Stimulated activated CD4-positive, alpha-beta T cell treated with anti-CD3 and anti-CD28 coated beads, TNF-alpha, amount 100 ng/mL, for 24 hours (primary cell): Measurements from ENCODE around the gene CASP2.
"Not testable (repeated sequence)": the region's sequence is repeated elsewhere in the genome, so short reads cannot be mapped to it uniquely, and the experiment has no call there.

Experiments
- DNase-seq, 3 experiments: peaks; one replicate each; pipeline ENCODE4 v3.0.0-alpha.2; 2020; ENCODE audit warnings: low read depth in 3 of 3

The CASP2 gene

DNA sequence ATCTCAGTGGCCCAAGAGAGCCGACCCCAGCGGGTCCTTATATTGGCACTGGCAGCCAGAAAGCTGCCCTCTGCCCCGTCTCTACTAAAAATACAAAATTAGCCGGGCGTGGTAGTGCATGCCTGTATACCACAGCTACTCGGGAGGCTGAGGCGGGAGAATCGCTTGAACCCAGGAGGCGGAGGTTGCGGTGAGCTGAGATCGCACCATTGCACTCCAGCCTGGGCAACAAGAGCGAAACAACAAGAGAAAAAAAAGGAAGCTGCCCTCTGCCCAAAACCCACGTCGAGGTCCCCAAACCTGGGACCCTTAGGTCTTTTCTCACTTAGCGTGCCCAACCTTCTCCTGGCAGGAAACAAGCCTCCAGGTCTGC, 24.0 kb upstream of the CASP2 start:
- not testable (repeated sequence) for DNase-seq

DNA sequence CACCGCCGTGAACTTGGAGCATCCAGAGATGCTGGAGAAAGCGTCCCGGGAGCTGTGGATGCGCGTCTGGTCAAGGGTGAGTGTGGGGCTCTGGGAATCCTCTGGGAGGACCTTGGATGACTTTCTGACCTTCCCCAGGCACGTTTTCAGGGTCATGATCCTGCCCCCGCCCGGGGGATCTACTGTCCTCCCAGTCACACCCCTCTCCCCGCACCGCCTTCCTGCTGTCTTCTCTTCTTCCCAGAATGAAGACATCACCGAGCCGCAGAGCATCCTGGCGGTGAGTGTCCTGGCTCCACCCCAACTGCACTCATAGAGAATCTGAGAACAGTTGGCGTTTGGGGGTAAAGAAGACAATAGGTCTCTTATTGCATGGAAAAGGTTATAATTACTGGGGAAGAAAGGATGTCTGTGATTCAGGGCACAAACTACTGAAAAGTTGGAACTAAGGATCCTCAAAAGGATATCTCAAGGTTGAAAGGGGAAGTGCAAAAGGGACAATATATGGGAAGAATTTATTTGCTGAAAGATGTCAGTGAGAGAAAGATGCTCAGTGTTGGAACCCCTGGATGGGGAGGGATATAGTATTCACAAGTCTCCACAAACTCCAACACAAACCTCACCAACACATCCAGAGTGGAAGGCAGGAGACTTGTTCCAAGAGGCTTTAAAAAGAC, 23.0 kb upstream of the CASP2 start:
- DNase-seq = no peak

DNA sequence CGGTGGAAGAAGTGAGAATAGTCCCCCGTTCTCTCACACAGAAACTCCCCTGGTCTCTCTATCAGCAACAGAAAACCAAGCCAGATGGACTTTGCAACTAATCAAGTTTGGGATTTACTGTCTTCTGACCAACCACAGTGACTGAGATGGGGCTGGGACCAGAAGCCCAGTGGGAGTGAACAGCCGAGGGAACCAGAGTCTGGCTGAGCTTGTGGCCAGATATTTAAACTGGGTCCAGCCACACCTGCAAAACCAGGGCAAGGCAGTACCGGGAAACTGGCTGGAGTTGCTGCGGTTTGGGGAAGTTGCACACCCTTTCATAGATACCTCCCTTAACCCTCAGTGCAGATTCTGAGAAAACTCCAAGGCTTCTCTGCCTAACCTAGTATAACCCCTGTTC, 18.9 kb upstream of the CASP2 start:
- DNase-seq = no peak

DNA sequence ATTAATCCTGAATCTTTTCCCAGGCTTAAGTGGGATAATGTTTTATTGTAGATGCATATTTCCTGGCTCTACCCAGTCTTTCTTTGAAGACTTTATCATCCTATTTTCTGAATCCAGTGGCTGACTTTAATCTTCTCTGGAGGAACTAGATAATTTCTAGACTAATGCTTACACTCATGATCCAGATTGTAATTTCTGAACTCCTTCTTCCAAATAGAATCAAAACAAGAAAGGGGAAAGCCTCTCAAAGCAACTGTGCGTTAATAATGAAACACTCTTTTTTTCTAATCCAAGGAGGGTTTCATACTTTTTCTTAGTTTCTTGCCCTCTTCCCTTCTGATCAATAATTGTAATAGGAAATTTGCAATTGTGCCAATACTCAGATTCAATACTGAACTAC, 16.9 kb upstream of the CASP2 start:
- no peak for DNase-seq

DNA sequence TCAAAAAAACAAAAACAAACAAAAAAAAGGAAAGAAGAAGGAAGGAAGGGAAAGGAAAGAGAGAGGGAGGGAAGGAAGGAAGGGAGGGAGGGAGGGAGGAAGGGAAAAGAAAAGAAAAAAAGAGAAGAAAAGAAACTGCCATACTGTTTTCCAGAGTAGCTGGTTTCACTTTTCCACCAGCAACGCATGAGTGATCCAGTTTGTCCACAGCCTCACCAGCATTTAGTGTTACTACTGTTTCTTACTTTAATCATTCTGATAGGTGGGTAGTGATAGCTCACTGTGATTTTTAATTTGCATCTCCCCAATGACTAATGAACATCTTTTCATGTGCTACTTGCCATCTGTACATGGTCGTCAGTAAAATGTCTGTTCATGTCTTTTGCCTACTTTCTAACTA, 15.3 kb upstream of the CASP2 start:
- no peak for DNase-seq

DNA sequence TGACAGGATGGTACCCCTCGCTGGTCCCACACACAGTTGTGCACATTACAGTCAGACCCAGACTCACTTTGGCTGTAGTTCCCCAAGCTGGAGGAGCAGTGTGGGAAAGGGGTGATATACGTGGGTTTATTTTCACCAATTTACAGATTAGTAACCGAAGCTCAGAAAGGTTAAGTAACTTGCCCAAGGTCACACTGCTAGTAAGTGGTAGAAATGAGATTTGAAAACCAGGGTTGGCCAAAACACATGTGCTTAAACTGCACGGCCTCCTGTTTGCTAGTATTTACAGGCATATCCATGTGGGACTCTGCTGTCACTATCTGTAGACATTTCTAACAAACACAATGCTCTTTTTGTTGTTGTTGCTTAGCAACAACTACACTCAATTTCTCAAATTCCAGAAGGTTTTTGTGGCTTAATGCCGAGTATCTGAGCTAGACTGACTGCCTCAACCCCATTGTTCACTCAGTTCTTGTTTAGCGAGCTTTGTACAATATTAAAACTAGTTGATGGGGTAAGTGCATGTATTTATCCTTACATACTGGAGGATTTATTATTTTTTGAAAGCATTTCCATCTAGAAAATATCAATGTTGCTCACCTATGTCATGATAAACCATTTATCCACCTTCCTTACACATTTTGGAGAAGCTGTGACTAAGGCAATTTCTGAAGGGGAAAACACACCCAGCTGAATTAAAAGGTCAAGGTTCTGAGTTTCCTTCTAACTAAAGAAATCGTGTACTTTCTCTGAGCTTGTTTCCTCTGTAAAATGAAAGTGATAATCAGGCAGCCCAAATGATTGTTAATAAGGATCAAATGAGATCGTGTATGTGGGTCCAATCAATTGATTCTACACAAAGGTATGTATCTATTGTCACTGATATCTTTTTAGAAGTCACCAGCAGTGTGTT, 8.7 kb upstream of the CASP2 start:
- DNase-seq = no peak

DNA sequence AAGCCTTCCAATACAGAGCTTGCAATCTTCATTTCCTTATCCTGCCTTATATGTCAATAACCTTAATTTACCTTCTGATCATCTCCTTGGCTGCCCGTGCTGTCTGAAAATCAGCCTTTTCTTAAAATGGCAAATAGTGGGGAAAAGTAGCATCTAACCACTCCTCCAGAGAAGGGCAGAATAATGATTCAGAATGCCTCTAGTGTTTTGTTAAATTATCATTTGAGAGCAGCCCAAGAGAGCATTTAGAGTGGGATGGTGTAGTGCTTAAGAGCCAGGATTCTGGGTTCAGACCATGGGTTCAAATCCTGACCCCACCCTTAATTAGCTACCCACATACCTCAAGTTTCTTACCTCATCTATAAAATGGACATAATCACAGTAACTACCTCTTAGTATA, 8.0 kb upstream of the CASP2 start:
- no peak for DNase-seq

DNA sequence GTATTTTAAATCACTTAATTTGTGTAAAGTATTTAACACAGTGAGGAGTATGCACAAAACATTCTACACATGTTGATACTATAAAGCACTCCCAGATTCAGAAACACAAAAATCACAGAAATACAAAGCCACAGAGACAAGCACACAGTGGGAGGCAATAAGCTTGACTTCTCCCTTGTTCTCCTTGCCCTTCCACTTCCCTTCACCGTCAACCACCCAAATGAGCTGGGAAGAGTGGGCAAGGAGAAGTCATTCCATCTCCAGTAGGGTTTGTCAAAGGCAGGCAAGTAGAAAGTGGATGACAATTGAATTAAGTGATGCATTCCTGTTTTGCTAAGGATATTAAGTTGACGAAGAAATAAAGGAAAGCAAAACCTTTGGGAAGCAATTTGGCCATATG, 7.6 kb upstream of the CASP2 start:
- DNase-seq = no peak

DNA sequence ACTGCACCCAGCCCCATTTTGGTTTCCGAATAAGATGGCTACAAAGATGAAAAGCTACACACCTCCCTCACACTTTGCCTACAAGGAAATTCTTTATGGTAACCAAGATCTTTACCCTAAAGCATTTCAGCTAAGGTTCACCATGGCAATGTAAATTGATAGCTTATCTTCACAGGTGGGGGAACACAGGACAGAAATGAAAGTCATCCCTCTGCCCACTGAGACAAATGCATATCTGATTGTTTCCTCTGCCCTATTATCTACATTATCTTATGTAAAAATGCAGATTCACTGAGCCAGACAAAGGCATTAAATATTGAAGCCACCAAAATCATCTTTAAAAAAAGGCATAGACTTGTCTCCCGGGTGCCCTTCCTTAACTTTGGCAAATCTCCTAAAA, 6.6 kb upstream of the CASP2 start:
- no peak for DNase-seq

DNA sequence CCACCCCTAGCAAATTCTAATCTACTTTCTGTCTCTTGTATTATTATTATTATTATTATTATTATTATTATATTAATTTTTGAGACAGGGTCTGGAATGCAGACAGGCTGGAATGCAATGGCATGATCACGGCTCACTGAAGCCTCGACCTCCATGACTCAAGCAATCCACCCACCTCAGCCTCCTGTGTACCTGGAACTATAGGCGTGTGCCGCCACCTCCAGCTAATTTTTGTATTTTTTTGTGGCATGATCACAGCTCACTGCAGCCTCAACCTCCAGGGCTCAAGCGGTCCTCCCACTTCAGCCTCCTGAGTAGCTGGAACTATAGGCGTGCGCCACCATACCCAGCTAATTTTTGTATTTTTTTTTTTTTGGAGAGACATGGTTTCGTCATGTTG, 6.0 kb upstream of the CASP2 start:
- DNase-seq = no peak

DNA sequence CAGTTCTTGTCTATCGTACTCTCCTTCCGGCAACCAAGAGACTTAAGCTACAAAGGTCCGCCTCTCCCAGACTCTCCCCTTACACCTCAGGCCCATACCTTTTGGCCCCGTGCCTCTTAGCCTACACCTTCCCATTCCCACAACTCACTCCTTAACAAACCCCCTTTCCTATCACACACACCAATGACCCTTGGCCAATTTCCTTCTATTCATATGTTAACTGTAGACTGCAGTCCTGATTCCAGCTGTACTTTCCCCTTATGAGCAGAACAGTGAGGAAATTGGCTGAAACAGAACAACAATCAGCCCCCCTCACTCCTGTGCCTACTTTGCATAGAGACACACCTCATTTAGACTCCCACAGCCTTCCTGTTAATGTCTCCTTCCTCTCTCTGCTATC, 4.8 kb upstream of the CASP2 start:
- no peak for DNase-seq

DNA sequence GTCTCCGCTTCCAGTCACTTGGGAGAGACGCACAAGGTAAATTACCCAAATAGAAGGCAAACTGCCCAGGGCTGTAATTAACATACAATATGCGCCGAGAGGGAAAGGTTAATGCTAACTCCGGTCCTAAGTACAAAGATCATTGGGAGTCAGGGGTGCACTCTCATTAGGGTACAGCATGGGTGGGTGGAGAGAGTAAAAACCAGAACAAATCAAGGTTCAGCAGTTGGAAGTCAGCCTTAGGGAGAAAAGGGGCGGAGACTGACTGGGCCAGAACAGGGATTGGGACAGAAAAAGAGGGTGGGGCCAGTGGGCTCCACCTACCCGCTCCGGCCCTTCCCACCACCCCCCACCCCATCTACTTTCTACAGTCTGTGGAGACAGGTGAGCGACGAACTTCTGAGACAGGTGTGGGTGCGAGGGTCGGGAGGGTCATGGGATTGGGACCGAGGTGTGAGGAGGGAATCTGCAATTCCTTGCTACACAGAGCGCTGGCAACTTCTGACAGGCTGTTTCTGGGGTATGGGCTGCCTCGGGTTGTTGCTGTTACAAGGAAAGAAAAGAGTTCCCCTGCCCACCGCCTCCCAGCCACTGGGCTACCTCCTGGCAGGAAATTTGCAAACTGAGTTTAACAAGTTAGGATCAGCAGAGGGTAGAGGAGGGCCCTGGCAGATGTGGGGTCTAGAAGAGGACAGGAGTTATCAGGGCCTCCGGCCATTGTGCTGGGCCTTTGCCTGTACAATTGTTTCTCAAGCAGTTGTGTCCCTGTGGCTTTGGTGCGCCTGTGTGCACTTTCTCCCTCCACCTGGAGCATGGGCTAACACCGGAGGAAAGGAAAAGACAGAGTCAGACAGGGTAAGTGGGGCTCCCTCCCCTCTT, 3.3 kb upstream of the CASP2 start, which contains the start of gene TMEM139:
Gene TMEM139 (plus strand): TSS at position 368 of the 879 bp plus-strand sequence. CDS start 1,000 bp downstream, outside the sequence.
- DNase-seq = no peak

DNA sequence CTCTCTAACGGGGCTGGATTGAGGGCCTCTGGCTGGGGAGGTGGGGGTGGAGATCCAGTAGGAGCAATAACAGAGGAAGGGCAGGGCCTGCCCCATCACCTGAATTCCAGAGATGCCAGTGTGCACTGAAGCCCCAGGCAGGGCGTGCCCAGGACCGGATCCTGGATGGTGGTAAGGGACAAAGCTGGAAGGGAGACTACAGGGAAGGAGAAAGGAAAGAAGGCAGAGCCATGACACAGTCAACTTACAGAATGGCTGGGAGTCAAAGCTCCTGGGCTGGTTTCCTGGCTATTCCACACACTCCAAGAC, 2.7 kb upstream of the CASP2 start:
- no peak for DNase-seq

DNA sequence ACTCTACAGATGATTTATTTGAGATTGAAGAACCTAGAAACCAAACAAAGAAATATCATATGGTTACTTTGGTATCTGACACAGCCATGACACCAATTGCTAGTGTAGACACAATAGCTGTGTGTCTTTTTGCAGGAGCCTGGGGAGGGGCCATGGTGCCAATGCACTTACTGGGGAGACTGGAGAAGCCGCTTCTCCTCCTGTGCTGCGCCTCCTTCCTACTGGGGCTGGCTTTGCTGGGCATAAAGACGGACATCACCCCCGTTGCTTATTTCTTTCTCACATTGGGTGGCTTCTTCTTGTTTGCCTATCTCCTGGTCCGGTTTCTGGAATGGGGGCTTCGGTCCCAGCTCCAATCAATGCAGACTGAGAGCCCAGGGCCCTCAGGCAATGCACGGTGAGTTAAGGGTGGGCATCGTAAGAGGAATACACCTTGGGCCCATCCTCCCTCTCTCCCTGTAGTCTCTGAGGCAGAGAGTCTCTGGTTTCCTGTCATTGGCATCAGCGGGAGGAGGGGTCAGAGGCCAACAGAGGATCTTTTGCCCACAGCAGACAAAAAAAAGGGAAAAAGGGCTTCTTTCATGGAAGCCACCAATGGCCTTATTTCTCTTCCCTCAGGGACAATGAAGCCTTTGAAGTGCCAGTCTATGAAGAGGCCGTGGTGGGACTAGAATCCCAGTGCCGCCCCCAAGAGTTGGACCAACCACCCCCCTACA, 2.2 kb upstream of the CASP2 start:
- DNase-seq = no peak

DNA sequence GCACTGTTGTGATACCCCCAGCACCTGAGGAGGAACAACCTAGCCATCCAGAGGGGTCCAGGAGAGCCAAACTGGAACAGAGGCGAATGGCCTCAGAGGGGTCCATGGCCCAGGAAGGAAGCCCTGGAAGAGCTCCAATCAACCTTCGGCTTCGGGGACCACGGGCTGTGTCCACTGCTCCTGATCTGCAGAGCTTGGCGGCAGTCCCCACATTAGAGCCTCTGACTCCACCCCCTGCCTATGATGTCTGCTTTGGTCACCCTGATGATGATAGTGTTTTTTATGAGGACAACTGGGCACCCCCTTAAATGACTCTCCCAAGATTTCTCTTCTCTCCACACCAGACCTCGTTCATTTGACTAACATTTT, 1.6 kb upstream of the CASP2 start:
- no peak for DNase-seq

DNA sequence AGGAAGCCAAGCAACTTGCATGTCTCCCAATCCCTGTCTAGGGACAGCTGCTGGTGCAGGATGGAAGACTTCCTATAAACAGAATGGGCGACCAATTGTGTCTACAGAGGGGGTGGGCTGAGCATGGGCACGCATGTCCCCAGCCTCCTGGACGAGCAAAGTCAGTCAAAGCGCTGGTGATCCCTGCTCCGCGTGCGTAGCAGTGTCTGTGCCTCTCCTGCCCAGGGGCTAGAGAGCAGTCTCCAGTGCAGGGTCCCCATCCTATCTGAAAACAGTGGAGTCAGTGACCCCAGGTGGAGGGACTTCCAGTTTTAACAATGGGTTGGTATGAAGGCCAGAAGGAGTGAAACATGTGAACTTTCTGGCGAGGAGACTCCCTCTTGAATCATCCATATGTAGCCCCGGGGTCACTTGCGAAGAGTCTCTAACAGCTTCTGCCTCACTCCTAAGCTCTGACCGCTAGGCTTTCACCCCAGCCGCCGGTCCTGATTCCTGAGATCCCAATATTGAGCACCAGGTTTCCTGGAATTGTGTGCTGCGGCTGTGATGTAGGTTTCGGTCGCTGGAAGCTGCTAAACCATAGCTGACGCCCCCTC, 714 bp upstream of the CASP2 start:
- no peak for DNase-seq

DNA sequence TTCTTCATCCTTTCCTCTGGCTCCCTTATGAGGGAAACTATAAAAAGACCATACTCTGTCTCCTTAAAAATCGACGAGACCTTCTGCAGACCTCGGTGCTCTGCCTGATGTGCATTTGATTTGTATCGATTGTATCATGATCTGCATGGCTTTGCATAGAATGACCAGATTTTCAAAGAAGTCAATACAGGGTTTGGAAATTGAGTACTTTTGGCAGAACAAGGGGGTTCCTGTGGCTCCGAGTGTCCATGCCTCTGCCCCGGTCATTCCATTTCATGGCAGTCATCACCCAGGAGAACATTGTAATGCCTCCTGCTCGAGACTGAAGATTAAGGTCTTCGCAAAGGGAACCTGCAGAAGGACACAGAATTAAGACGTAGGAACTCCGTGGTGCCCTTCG, 685 bp downstream of the CASP2 start:
- DNase-seq = no peak

DNA sequence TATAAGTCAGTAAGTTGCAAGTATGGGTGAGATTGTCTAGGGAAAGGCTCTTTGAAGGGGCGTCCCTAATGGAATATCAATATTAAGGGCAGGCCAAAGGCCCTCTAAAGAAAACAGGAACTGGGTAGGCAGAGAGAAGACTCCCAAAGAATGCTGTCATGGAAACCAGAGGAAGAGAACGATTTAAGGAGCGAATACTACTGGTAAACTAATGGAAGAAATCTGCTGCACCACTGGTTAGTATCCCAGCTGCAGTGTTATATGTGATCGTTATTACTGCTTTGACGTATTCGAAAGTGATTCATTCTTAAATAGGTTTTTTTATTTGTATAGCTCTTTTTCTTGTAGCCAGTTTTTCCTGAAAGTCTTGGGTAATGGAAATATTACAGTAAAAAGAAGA, 1.3 kb downstream of the CASP2 start:
- no peak for DNase-seq

DNA sequence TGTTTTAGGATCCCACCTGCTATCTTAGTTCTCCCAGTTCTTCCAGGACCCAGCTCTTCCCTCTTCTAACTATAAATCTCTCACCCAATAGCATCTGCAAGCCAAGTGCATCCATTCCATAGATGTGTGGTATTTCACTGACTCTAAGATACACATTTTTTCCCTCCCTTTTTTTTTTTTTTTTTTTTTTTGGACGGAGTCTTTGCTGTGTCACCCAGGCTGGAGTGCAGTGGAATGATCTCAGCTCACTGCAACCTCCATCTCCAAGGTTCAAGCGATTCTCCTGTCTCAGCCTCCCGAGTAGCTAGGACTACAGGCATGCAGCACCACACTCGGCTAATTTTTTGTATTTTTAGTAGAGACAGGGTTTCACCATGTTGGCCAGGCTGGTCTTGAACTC, 1.7 kb downstream of the CASP2 start:
- DNase-seq = not testable (repeated sequence)

DNA sequence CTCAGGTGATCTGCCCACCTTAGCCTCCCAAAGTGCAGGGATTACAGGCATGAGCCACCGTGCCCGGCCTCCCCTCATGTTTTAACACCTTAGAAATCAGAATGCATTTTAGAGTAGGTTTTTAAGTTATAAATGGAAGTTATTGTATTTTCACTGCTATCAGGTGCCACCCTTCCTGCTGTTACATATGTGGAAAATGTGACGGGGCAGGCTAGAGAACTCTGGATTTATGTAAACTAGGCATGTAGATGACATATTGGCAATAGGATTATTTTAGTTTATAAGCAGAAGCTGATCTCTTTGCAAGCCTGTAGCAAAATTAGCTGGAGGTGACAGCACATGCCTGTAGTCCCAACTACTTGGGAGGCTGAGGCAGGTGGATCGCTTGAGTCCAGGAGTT, 2.1 kb downstream of the CASP2 start:
- DNase-seq = no peak

DNA sequence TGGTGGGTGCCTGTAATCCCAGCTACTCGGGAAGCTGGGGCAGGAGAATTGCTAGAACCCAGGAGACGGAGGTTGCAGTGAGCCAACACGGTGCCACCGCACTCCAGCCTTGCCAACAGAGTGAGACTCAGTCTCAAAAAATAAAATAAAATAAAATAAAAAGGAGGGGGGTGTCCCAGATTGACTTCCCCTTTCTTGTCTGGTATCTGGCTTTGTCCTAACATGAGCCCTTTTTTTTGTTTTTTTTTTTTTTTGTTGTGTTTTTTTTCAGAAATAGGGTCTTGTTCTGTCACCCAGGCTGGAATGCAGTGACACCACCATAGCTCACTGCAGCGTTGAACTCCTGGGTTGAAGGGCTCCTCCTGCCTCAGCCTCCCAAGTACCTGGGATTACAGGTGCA, 4.7 kb downstream of the CASP2 start:
- no peak for DNase-seq

DNA sequence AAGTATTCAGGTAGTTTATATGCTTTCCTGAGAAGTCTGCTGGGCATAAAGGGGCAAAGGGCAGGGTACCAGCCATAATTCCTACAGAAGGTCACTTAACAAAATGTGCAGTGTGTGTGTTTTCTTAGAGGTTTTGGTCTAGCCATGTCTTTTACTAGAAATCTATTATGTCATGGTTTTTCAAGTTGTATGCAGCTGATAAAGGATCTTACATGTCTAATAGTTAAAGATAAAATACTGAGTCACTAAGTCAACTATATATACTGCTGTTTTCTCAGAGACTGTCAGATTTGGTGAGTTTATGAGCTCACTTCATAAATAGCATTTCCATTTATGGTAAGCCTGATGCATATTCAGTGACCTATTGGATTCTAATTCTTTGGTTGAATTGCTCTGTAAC, 7.7 kb downstream of the CASP2 start:
- DNase-seq = no peak
